Hepatocyte (in vitro differentiated cells): ENCODE measurements around the gene HIBADH.

Experiments
- EZH2phosphoT487 ChIP-seq: fragments of 200-600 bp; sonication (generic); IDR thresholded peaks from one replicate; pipeline ENCODE4 v1.6.1; 2018; ENCODE audit warnings: antibody characterized with exemption, mild to moderate bottlenecking, low read depth, moderate library complexity; ENCODE audit not compliant: unreplicated experiment, severe bottlenecking
- TF ChIP-seq, protein P1 (sequence below): fragments of 200-600 bp; sonication (generic); IDR thresholded peaks from 2 replicates; pipeline ENCODE4 v1.5.1; 2016; ENCODE audit warnings: antibody characterized with exemption, mild to moderate bottlenecking; ENCODE audit not compliant: poor library complexity

DNA sequence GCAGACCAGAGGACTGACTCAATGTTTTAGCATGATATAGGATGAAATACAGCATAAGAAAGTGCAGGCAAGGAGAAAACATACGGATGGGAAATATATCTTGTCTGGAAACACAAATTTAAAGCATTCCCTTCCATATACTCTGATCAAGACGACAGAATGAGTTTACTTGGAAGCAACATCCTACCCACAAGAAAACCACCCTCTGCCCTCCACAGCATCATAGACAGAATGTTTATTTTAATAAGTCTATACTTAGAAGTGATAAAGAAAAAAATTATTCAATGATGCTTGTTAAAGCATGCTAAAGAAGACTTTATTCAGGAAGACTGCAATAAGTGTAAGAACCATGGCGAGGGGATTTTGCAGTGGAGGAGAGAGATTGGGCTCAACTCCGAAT is 32.4 kb upstream of the HIBADH start:
- TF ChIP-seq, protein P1, sequence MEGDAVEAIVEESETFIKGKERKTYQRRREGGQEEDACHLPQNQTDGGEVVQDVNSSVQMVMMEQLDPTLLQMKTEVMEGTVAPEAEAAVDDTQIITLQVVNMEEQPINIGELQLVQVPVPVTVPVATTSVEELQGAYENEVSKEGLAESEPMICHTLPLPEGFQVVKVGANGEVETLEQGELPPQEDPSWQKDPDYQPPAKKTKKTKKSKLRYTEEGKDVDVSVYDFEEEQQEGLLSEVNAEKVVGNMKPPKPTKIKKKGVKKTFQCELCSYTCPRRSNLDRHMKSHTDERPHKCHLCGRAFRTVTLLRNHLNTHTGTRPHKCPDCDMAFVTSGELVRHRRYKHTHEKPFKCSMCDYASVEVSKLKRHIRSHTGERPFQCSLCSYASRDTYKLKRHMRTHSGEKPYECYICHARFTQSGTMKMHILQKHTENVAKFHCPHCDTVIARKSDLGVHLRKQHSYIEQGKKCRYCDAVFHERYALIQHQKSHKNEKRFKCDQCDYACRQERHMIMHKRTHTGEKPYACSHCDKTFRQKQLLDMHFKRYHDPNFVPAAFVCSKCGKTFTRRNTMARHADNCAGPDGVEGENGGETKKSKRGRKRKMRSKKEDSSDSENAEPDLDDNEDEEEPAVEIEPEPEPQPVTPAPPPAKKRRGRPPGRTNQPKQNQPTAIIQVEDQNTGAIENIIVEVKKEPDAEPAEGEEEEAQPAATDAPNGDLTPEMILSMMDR, result no peak
- TF ChIP-seq EZH2phosphoT487, result no peak
